ENCODE measurements around the gene RPS25.

- TF ChIP-seq GATA2 (IDR thresholded peaks at IDR 0.05; ENCODE audit: low read depth, low read length) (no peak), GATA3 (IDR thresholded peaks at IDR 0.05; ENCODE audit: low read depth, low read length) (no peak)
Observed at GRCh38 chr11:119052163-119052814, 34.1 kb upstream of the RPS25 start.
